Activated CD4-positive, alpha-beta T cell treated with anti-CD3 and anti-CD28 coated beads for 24 hours (primary cell): ENCODE data around the gene F5.
A peak's percentile ranks its signal among the peaks of the same experiment; 100 is the strongest.
"Not testable (repeated sequence)": the region's sequence is repeated elsewhere in the genome, so short reads cannot be mapped to it uniquely, and the experiment has no call there.

Experiments
- DNase-seq, 2 donors: peaks; one replicate each; pipeline ENCODE4 v3.0.0-alpha.2; 2020; ENCODE audit warnings: low read depth in 2 of 2

Gene F5

DNA sequence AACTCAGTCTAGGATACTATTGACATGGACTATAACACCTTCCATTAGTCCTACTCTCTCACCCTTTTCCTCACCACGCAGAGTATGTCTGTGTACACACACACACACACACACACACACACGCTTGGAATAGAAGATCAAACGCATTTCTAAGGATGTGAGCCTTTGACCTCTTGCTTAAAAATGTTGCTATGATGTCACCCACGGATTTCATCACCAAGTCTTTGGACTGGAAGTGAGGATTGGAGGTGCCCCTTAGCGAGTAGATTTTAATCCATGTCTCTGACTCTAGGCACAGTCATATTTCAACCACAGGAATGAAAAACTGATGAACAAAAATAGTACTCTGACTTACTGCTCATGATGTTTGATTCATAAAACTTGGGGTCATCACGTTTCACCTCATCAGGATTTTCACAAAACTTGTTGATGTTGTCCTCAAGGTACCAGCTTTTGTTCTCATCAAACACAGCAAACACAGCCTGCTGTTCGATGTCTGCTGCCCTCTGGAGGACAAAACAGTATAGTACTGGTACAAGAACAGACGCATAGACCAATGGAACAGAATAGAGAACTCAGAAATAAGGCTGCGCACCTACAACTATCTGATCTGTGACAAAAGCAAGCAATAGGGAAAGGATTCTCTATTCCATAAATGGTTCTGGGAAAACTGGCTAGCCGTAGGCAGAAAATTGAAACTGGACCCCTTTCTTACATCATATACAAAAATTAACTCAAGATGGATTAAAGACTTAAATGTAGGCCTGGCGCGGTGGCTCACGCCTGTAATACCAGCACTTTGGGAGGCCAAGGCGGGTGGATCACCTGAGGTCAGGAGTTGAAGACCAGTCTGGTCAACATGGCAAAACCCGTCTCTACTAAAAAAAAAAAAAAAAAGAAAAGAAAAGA is 39.9 kb downstream of the F5 start:
- DNase-seq, result peak in 1 of 2 donors; percentile 31

DNA sequence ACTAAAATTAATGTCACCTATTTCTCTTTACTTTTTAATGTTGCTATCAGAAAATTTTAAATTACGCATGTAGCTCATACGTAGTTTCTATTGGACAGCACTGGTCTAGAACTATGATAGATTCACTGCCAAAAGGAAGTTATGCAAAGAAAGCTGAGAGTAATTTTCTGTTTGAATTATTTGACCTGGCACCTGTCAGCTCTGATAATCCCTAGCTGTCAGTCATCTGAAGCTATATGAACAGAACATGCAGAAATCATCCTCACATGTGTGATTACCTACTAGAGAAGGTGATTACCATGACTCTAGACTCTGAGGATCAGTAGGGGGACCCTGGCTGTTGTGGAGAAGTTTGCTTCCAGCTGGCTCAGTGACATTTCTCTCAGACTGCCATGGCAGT is 40.8 kb downstream of the F5 start:
- DNase-seq, result no peak

DNA sequence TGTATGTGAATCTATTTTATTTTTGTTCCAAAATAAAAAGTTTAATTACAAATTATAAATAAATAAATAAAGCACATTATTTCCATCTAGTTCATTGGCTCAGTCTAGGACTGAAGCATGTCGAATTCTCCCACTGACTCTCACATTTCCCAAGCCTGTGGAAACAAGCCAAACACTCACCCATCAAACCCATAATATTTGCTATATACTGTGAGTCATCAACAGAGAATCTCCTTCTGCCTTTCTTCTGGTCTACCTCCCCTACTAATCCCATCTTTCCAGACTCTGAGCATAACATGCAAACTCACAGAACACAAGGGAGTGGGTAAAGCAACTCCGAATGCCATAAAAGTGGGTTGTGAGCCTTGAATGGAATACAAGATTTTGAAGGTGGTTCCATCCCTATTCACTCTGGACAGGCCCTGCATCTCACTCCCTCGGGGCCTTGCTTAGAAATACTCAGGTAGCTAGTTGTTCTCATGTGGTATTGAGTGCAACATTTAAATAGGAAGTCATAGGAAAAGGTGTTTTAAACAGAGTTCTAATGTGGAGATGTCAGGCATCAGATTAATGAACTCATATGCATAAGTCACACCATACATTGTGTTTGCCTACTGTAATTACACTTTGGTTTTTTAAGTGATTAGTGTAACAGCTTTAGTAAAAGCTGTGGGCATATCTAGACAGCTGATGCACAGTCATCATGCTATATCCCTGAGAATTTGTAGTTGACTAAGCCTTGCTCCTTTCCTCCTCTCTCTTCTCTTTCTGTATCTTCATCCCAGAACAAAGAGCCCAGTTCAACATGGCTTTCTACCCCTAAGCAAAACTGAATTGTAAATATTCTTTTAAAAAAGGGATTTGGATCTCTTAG is 47.0 kb downstream of the F5 start:
- DNase-seq, result no peak

DNA sequence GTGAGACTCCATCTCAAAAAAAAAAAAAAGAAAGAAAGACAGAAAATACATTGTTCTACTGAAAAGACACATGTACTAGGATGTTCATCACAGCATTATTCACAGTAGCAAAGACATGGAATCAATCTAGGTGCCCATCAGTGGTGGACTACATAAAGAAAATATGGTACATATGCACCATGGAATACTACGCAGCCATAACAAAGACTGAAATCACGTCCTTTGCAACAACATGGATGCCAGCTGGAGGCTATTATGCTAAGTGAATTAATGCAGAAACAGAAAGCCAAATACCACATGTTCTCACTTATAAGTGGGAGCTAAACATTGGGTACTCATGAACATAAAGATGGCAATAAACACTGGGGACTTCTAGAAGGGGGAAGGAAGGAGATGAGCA is 51.6 kb downstream of the F5 start:
- no peak for DNase-seq

DNA sequence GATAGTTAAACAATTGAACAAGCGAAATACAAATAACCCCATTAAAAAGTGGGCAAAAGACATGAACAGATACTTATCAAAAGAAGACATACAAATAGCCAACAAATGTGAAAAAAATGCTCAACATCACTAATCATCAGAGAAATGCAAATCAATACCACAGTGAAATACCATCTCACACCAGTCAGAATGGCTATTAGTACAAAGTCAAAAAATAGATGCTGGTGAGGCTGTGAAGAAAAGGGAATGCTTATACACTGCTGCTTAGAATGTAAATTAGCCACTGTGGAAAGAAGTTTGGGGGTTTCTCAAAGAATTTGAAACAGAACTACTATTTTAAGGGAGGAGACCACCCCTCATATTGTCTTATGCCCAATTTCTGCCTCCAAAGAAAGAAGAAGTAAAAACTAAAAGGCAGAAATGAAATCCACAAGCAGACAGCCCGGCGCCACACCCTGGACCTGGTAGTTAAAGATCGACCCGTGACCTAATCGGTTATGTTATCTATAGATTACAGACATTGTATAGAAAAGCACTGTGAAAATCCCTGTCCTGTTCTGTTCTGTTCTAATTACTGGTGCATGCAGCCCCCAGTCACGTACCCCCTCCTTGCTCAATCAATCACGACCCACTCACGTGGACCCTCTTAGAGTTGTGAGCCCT is 52.6 kb downstream of the F5 start:
- not testable (repeated sequence) for DNase-seq

DNA sequence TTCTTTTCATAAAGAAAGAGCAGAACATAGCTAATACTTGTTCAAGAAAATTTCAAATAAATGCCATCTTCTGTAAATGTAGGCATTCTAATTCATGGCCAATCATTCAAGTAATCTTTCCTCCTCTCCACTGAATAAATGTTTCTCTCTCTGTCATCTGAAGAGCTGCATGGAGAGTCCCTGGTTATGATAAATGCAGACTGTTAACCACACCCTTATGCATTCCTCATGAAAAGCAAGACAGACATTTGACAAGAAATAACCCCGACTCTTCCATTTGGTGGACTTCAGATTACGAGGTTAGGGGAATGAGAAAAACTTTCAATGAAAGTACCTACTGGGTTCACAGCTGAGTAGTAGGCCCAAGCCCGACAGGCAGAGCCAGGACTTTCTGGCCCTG is 55.8 kb downstream of the F5 start:
- DNase-seq, result no peak

DNA sequence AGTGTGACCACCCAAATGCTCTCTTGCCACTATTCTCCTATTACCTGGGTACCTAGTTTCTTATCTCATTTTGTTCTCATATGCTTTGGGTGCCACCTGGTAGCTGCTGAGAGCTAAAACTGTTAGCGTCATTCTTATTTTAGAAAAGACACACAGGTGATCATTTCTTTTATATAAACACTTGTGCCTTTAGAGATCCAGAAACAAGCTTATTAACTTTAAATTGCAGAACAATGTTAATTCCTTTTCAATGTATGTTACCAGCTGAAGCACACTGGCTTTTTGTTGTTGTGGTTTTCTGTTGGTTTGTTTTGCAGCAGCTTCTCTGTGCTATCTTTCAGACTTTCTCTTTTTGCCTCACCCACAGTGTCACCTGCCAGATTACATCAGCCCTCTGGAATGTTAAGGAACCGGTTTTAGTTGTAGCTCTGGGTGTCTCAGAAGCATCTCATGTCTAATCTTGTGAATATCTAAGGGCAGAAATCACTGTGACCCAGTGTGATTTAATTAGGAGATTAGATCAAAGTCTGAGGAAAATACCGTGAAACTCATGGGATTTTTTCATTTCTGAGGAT is 57.1 kb downstream of the F5 start:
- DNase-seq, result no peak

DNA sequence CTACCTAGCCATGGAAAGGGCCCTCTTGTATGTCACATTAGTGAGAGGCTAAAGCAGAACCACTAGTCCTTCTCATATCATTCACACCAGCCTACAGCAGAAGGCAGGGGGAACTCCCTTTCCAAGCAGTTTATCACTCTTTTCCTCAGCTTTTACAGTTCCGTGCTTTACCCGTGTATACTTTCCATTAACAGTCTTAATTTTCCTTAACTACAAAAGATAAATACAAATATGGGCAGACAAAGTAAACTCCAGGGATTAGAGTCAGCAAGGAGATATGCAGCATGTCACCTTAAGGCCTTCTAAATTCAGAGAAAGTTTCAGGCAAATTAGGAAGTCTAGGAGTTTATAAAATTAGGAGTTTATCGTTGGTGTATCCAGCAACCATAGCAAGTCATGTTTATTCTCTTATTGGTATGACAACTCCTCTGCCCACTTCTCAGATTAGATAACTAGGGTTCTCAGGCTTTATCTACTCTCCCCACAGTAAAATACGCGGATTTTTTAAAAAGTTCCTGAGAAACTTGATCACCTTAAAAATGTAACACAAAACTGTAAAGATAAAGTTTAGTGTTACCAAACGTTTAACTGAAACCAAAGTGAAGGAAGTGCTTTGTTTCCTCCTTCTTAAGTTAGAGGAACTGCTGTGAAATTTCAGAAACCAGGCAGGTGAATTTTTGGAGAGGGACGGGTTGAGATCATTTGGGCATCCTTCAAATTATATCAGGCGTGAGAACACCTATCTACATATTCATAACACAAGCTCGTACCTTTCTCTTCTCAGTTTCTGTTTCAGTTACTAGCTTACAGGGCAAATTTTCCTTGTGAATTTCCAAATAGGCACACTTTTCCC is 57.8 kb downstream of the F5 start:
- DNase-seq, result no peak

DNA sequence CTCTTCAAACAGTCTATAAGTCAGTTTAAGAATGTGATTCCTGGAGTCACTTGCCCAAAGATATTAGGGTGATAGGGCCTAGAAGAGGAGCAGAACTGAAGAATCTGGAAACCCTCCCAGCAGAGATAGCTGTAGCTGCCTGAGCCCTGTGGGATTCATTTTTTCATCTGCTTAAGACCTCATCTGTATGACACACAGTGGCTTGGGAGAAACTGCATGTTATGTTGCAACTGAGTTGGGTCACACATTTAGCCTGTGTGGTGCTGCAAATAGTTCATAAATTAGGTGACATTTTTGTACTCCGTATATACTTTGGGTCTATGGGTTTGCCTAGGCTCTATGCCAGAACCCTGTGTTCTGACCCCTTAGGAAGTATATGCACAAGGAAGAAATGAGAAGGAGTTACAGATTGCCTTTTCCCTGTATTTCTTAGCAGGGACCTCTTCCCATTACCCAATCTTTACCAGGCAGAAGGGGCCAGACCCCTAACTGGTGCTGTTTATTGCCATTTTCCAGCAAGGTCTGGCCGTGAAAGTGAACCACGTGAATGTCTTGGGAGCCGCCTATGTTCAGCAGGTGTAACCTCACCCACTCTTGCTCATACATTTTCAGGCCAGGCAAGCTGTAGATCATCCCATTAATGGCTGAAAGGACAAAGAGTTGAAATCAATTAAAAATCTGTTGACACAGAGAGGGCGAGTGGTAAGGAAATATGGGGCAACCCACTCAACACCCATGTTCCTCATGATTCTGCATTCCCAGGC is 58.6 kb downstream of the F5 start:
- DNase-seq, result no peak

DNA sequence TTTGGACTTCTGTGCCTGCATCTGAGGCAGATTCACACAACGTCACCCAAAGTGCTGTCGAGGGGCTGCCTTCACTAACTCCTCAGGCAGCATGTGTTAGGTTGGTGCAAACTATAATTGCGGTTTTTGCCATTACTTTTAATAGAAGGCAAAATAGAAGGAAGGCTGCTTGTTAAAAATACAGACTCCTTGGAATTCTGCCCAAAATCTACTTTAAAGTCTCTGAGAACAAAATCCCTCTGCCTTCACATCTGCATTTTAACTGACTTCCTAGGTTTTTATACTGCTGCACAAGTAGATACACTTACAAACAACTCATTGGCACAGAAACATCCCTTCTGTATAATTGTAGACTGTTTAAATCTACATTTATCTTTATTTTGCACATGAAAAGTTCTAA is 59.3 kb downstream of the F5 start:
- DNase-seq, result no peak

DNA sequence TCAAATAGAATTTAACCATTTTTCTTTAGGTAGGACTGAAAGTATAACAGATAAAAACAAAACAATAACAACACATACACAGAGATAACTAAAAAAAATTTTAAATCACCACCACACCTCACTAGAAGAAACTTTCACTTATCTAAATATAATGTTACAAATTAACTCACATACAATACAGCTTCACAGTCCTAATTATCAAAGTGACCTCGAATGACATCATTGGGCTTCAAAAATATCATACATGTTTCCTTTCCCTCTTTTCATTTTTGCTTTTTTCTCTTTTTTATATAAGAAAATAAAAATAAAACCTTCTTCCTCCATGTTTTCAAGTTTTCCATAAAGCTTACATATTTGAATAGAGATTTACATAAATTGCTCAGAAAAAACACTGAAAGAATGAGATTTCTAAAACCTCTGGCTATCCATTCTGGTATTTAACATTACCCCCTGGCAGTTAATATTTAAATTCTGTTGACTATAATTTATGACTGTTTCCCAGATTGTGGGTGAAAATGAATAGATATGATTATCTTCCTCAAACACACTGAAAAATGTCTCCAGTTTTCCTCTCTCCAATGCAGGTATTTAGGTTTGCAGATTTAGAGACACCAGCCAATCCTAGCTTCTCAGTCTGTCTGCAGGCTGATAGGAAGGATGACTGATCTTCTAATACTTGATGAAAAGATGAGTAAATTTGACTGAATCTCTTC is 60.0 kb downstream of the F5 start:
- no peak for DNase-seq

DNA sequence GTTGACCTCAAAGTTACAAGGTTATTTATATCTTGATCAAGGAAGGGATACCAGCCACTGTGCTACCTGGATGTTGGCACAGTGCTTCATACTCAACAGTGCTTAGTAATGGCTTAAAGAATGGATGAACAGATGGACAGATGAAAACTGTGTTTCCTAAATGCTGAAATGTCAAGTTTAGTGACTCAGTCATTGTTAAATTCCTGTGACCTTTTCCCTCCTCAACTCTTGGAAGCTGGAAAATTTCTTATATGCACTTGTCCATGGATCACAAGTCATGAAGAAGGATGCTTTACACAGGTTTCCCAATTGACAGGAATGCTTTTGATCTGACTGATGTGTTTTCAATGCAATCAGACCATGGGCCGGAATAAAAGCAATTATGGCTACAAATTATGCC is 60.9 kb downstream of the F5 start:
- DNase-seq, result no peak

DNA sequence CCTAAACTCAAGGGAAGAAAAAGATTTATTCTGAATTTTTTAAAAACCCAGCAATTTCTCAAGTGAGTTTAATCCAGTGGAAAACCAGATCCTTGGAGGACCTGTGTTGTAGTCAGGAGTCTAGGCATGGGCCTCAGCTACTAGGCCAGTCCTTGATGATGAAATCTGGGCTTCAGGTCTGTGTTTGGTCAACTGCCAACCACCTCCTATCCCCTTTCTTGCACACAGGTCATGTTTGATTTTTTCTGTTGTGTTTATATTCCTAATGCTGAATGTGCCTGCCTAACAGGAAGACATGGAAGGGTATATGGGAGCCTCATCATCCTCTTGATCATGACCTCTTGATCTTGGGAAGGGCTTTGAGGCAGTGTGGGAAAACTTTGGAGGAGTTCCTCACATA is 62.4 kb downstream of the F5 start:
- no peak for DNase-seq

DNA sequence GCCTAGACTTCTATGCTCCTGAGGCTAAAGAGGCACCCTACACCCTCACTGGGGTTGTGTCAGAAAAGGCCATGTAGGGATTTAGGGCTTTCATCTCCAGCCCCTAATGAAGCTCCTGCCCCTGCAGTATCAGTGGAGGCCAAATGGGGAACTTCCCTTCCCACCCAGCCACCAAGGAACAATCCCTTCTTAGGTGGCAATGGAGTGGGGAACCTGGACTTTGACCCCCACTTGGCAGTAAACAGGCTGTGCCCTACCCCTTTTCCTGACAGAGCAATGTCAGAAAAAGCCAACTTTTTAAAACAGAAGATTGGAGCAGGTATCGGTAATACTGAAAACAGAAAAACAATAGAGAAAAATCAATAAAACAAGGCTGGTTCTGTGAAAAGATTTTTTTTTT is 65.1 kb downstream of the F5 start:
- DNase-seq, result no peak

DNA sequence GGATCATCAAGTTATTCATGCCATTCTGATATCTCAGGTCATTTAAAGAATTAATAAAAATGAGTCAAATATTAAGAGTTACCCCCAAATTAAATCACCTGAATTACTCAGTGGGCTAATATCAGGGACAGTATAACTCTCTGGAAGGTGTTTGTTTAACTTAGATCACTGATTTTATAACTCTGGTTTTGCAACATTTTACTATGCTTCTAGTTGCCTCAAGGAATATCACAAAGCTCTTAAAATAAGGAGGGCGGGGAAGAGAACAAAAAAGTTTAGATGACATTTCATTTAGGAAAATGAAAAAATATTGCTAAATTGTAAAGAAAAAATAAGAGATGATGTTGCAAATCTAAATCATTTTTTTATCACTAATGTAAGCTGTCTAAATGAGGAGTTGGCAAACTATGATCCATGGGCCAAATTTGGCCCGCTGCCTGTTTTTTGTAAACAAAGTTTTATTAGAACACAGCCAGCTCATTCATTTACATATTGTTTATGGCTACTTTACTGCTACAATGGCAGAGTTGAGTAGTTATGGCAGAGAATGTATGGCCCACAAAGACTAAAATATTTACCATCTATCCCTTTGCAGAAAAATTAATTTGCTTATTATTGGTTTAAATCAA is 68.6 kb downstream of the F5 start:
- DNase-seq, result no peak

DNA sequence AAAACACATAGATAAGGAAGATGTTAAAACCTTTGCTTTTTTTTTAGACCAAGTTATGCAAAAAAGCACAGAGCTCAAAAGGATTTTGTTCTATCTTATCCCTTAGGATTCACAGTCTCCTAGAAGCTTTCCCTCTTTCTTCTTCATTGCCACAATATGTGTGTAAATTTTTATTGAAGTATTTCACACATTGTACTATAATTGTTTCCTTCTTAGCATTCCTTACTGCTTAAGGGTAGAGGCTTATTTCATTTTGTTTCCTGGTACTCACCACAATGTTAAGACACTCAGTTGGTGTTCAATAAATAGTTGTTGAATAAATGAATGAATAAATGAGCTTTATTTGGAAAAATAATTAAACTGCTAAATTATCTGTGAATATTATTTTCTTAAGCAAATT is 70.6 kb downstream of the F5 start:
- no peak for DNase-seq

DNA sequence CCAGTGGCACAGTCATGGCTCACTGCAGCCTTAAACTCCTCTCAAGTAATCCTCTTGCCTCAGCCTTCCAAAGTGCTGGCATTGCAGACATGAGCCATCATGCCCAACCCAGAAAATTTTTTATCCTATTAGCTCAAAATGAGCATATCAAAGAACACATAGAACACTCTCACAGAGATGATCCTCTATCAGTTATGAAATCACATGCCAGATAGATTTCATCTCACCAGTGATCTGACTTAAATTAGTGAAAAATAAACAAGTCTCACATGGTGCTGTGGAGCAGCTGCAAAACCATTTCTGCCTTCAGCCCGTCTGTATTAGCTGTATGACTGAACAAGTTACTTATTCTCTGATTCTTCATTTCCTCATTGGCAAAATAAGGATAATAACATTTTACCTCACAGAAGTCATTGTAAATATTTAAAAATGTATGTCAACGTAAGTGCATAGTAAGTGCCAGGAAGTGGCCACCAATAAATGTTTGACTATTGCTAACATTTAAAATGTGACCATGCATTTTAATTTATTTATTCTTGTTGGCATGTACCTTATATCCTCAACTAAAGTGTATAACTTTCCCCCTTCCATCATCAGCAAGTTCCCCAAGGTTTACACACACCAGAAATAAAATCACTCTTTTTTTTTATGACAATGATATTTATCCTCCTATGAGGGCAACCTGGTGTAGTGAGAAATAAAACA is 71.6 kb downstream of the F5 start:
- DNase-seq, result no peak

DNA sequence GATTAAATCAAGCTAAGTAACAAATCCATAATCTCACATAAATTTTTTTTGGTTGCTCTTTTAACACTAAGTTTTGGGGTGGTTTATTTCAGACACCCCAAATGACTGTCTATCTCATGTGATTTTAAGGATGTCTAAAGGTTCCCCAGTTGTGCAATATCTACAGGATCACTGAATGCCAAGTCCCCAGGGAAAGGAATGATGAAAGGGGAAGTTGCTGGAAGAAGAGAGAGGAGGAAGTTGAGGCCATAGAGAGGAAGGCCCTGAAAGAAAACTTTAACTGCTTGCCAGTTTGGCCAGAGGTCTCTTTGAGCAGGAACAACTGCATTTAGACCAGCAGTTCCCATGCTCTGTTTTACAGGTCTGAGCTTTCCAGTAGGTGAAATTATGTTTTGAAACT is 73.1 kb downstream of the F5 start:
- DNase-seq, result no peak
